GDM1 (cell line): ENCODE data around the gene TBC1D22B.
A peak's percentile ranks its signal among the peaks of the same experiment; 100 is the strongest.

Experiments used
- DNase-seq: peaks from one replicate; lab custom pipeline; 2025; lab: John Stamatoyannopoulos, UW

The TBC1D22B gene

DNA sequence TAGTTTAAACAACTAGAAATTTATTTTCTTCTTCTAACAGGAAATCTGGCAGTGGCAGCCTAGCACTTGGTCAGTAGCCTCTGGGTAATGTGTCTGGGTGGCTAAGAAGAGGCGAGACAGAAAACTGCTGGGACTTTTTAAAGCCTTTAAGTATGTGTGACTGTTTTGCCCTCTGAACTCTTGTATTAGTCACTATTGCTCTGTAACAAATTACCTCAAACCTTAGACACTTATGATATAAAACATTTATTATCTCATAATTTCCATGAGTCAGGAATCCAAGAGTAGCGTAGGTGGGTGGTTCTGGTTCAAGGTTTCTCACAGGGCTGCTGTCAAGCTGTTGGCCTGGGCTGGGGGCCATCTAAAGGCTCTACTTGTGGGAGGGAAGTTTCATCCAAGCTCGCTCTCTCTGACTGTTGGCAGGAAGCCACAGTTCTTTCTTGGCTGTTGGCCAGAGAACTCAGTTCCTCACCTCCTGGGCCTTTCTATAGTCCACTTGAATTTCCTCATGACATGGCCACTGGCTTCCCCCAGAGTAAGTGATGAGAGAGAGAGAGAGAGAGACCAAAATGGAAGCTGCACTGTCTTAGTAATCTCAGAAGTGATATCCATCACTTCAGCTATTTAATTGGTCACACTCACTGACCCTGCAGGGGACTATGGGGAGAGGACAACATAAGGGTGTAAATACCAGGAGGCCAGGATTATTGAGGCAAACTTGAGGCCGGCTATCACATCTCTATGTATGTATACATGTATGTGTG is 17.4 kb upstream of the TBC1D22B start:
- peak; percentile 83 for DNase-seq

DNA sequence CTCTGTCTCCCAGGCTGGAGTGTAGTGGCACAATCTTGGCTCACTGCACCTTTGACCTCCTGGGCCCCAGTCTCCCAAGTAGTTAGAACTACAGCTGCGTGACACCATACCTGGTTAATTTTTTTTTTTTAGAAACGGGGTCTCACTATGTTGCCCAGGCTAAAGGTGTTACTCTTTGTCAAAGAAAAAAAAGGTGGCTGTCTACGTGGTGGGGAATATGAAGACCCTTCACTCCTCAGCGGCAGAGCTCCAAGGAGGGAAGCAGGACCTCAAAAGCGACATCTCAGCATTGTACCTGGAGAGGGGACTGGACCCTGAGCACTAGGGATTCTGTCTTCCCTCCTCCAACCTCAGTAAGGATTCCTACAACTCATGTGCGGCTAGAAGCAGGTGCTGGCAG is 16.4 kb upstream of the TBC1D22B start:
- DNase-seq = no peak

DNA sequence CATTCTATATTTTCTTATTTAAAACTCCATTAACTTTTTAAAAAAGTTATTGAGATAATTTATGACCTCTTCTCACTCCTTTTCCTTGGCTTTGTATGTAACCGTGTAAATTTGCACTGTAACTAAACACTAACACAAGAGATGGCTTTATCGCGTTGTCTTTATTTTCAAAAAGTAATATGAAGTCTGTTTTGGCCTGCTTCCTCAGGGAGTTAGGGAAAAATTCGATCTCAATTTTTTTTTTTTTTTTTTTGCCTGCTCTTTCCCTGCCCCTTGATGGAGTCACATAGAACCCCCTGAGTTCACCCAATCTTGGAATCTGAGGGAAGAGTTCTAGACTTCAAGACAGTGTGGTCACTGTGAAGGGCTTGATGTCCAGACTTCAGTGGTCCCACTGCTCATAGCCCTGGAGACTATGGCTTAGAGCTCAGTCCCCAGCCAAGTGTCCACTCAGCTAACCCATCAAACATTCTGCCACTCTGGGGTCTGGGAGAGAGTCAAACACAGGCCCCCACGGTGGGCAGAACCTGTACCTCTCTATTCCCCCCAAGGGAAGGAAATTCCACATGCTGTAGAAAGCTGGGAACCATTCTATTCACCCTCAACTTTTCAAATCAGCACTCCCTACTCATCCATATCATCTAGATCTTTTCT is 15.7 kb upstream of the TBC1D22B start:
- DNase-seq = no peak

DNA sequence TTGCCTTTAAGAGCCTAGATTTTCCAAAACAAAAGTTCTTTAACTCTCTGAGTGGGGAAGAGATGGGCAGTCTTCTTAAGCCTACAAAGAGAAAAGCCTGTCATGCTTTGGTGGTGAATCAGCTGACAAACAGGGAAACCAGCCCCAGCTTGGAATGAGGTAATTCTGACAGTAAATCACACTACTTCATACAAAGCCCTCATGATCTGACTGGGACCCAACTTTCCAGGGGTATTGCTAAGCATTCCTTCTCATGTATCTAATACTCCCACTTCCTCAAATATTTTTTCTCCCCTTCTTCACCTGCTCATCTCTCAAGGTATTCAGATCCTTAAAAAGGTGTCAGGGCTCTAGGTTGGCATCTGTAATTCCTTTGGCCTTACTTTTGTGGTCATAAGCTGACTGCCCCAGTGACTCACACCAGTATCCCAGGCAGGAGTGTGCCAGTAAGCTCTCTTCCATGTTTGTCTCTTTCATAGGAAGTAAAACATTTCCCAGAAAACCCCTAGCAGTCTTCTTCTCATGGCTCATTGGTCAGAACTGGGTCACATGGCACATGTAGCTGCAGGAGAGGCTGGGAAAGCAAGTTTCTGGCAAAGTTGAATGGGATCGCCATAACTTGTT is 15.0 kb upstream of the TBC1D22B start:
- DNase-seq = no peak

DNA sequence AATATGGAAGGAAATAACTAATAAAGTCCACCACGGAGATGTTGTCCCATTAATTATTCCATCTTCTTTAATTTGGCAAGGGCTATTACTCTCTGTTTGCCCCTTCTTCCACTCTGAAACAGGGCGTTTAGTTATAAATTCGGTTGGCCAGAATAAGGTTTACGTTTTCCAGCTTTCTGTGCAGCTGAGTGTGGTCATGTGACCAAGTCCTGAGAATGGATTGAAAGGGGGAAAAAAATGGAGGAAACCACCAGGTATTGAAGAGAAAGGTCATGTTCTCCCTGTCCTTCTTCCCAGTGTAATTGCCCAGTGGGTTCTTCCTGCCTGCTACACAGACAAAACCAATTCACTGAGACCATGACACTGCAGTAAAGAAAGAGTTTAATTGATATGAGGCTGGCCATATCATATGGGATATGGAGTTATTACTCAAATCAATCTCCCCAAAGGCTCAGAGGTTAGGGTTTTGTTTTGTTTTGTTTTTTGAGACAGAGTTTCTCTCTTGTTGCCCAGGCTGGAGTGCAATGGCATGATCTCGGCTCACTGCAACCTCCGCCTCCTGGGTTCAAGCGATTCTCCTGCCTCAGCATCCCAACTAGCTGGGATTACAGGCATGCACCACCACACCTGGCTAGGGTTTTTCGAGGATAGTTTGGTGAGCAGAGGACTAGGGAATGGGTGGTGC is 14.3 kb upstream of the TBC1D22B start:
- DNase-seq = no peak

DNA sequence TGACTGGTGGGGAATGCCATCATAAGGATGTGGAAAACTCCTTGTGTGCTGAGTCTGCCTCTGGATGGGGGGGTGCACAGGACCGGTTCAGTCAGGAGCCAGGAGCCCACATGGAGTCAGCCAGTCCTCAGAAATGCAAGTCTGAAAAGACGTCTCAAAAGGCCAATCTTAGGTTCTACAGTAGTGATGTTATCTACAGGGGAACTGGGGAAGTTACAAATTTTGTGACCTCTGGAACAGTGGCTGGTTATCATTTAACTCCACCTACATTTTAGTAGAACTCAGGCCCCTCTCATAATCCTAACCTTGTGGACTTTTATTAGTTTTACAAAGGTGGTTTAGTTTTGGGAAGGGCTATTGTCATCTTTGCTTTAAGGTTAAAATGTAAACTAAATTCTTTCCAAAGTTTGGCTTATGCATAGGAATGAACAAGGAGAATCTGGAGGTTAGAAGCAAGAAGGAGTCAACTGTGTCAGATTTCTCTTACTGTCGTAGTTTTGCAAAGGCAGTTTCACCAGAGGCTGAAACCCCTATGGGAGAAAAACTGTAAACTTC is 13.7 kb upstream of the TBC1D22B start:
- DNase-seq = no peak

DNA sequence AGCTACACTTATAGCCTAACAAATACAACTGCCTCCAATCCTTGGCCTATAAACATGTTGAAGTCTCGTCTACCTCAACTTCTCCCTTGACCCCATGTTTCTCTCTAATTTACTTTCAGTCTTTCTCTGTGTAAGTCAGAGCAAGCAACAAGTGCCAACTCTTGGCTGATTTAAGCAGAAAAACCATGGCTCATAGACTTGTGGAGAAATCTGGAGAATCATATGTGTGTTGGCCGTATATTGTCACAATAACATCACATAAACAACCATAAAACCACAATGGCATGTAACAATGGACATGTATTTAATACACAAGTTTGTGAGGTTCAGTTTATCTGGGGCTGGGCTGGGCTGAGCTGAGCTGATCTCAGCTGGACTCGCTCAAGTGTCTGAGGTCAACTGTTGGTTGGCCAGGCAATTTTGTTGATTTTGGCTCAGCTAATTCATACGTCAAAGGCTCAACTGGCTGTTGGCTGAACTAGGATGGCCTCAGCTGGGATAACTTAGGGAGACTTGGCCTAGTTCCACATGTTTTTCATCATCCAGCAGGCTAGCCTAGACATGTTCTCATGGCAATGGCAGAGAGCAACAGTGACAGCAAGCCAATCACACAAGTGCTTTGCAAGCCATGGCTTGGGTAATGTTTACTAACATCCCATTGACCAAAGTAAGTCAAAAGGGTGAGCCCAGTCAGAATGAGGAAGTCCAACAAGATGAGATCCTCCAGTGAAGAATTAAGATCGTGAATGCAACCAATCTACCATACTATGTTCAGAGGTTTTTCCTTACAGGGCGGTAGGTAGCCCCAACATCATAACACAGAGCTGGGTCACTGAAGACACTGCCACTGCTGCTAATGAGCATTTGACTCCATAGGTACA is 12.9 kb upstream of the TBC1D22B start:
- no peak for DNase-seq

DNA sequence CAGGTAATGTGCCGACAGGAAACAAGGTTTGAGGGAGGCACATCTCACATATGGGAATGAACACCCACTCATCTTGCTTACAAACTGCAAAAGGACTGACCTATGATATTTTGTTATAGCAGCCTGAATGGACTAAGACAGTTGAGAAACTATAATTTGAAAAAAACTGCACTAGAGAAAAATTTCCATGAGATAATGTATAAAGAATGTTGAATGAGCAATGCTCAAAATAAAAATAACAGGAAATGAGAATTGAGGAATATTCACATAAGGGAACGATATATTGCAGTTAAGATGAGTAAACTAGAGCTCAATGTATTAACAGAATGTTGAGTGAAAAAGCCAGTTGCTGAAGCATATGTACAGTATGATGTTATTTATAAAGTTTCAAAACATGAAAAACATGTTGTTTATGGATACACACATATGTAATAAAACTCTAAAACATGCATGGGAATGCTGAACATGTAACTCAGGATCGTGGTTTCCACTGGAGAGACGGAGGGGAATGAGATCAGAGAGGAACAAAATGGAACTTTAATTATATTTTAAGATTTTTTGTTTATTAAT is 6.3 kb upstream of the TBC1D22B start:
- DNase-seq = no peak

DNA sequence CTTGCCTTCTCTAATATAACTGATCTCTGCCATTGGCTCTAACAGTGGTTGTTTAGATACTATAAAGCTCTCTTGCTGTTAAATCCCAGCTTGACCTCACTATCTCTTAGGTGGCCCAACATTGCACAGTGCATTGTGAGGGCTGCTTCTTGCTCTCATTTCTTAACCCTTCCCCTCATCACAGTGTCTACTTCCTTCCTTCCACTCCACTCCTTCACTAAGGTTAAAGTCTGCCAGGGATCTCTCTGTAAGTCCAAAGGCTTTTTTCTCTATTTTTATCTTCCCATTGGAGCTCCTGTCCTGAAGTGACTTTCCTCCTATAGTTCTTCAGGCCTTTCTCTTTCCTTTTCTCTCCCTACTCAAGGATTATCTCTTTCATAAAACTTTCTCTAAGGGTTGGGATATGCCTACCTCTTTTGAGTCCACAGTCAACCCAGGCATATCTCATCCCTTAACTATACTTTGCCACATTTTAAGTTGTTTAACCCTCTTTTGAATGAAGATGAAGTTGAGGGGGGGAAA is 4.0 kb upstream of the TBC1D22B start:
- no peak for DNase-seq

DNA sequence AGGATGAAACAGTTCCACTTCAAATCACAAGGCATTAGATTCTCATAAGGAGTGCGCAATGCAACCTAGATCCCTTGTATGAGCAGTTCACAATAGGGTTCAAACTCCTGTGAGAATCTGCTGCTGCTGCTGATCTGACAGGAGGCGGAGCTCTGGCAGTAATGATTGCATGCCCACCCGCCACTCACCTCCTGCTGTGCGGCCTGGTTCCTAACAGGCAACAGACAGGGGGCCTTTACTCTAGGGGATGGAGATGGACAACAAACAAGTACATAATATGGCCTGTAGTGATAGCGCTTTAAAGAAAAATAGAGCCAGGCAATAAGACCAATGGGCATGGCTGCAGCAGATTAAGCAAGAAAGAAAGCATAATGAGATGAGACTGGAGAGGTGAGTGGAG is 2.7 kb upstream of the TBC1D22B start:
- no peak for DNase-seq

DNA sequence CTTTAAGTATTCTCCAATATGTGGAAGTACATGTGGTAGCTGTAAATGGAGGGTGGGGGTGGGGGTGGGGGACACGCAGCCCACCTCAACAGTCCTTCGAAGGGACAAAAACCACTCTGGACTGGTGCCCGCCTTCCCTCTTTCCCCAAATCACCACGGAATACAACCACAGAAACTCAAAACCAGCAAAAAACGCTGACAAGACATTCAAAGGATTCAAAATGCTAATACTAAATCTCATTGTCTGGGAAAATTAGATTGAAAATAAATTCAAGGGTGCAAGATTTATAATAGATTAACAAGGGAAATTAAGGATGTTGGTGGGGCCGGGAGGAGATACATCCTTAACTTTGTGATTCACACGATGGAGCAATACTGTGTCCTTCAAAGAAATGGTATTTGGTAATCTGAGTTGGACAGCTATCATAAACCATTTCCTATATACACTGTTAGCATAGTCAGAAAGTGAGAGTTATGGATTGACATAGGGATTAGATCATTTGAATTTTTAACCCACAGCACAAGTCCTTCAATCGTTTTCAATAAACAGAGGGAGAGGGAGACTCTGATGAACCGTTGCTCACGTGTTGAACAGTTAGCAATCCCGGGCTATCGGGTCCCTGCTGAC is 766 bp upstream of the TBC1D22B start:
- DNase-seq = no peak

DNA sequence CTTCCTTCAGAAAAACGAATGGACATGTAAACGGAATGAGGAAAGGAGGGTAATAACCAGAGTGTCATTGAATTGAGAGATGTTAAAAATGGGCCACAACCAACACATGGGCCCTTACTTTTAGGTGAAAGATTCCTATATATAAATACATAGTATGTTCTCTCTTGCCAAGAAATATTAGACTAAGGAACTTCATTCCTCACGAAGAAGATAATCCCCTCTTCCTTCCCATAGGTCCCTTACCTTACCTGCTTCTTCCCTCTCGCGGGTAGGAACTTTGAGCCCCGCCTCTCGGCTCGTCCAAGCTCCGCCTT is 295 bp upstream of the TBC1D22B start:
- DNase-seq = no peak

DNA sequence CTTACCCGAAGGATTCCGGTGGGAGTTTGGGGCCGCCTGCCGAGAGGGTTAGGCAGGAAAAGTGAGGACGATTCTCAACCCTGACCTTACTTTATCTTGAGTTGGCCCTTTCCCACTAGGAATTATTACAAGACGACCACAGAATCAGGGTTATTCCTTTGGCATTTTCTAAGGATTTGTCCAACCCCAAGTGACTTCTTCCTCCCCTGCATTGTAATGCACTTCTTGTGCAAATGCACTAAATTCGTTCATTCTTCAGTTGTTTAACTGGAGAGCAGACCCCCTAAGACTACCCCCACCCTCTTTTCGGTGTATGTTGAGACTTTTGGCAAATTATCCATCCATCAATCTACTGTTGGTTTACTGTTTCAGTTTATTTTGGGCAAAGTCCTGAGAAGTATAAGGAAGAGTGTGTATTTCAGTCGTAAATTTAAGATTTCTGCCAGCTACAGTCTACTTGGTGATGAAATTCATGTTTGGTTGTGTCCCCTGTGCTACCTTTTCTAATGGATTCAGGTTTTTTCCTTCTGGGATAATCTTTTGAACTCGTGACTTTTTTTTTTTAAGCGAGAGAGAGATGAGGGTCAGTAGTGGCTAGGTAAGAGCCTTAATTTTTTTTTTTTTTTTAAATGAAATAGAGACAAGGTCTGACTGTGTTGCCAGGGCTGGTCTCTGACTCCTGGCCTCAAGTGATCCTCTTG is 983 bp downstream of the TBC1D22B start:
- no peak for DNase-seq

DNA sequence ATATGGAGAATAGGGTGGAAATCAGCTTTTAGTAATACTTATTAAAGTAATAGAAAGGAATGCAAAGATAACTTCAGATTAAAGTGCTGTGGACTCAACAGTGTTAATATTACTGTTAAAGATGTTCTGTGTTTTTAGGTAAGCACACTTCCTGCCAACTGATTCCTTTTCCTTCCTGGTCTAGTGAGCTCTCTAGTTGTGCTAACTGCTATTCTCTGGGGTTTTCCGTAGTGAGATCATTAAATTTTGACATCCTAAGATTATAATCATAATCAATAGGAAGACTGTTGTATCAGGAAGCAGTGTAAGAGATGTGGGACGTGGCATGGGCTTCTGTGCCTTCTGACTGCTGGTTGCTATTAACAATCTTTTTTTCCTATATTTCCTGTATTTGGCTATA is 1.6 kb downstream of the TBC1D22B start:
- DNase-seq = no peak

DNA sequence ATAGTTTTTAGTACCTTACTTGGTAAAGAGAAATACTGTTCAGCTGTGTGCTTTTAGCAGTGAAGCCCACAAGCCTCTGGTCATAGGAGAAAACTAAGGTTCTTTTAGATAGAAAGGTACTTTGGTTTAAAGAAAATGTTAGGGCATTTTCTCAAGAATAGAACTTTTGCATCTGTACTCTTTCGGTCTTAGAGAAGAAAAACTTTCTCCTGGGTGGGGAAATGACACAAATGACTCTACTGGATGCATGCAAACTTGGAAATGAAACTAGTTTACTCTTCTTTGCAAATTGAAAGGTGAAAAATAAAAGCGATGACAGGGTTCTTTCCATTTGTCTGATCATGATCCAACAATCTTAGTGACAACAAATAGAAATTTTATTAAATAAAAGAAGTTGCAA is 2.5 kb downstream of the TBC1D22B start:
- DNase-seq = no peak

DNA sequence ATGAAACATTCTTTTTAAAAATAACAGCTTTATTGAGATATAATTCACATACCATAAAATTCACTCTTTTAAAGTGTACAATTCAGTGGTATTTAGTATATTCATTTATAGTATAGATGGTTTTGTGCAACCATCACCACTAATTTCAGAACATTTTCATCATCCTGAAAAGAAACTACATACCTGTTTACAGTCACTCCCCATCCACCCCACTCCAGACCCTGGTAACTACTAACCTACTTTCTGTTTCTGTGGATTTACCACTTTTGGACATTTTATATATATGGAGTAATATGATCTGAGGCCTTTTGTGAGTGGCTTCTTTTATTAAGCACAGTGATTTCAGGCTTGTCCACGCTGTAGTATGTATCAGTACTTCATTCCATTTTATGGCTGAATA is 2.9 kb downstream of the TBC1D22B start:
- DNase-seq = no peak

DNA sequence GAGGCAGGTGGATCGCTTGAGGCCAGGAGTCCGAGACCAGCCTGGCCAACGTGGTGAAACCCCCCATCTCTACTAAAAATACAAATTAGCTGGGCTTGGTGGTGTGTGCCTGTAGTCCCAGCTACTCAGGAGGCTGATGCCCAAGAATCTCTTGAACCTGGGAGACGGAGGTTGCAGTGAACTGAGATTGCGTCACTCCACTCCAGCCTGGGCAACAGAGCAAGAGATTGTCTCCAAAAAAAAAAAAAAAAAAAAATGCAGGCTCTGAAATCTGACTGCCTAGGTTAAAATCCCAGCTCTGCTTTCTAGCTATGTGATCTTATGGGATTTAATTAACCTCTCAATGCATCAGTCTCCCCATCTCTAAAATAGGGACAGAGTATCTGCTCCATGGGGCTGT is 3.6 kb downstream of the TBC1D22B start:
- no peak for DNase-seq

DNA sequence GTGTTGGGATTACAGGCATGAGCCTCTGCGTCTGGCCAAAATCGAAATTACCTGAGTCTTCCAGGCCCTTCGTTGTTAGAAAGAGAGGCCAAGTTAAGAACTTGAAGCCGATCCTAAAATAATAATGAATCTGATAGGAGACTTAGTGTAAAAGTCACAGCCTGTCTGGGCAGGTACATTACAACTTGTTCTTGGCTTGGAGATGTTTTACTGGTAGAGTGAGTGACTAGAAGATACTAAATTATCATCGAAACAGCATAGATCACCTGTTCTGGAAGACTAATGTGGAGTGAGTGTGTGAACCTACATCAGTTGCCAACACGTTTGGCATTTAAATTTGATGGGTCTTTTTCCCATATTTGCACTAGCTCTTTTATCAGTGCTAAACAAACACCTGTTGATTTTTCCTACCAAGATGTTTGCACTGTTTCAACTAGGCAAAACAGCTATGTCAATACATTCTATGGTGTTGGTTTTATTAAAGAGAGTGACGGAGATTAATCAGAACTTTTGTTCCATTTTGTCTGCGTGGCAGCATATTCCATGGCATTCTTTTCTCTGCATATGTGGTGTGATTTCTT is 5.0 kb downstream of the TBC1D22B start:
- no peak for DNase-seq

DNA sequence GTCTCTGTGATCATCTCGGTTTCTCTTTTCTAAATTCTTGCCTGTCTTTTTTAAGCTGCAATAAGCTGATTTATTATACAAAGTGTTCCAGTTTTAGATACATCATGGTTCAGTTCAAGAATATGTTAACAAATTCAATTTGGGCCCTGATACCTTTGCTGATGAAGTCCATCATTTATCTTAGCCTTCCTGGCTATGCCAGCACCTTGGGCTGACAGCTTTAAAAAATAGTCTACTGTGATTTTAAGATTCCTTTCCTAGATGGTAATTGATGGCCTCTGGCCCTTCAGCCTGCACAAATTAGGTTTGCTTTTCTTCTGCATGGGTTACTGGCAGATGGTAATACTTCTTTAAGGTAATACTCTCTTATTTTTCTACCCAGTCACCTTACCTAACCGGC is 7.4 kb downstream of the TBC1D22B start:
- DNase-seq = no peak

DNA sequence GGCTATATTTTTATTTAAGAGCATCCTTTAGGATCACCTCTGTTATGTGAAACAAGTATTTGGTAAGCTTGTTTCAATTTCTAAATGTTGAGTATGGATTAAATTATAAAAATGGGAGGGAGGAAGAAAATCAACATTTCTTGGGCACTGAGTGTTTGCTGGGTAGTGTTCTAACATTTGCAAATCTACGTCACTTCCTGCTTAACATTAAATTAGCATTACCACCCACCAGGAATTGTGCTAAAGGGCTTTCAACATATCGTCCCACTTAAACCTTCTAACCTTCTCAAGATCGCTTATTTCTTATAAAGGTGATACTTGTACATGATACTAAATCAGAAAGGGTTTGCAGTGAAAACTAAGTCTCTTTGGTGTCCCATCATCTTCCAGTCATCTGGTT is 8.3 kb downstream of the TBC1D22B start:
- DNase-seq = no peak
